B cell (primary cell): ENCODE results near the gene SSBP3. TPM values are rescaled to one million over a fixed set of nuclear protein-coding genes. Genes with fewer than 3 reads are reported as not detected.

Source experiments
- ATAC-seq: fragments of 200-7000 bp; cut with Tn5 transposase; one replicate; pipeline ENCODE4 v1.10.0; 2021; ENCODE audit warnings: low read depth, mild to moderate bottlenecking, moderate number of reproducible peaks, moderate library complexity
- CTCF ChIA-PET: fragments of 350-600 bp; sonication (Branson Sonifier 250); formaldehyde crosslinking; loops from one replicate; lab custom pipeline; 2021; ENCODE audit warnings: antibody characterized with exemption, inconsistent platforms; lab: Charles Lee
- POLR2A ChIA-PET: fragments of 350-600 bp; sonication (Branson Sonifier 250); formaldehyde crosslinking; loops from one replicate; lab custom pipeline; 2021; ENCODE audit warnings: antibody characterized with exemption; lab: Charles Lee
- DNase-seq: peaks from one replicate; pipeline ENCODE4 v3.0.0; 2013
- H2AFZ ChIP-seq: 2 replicates; pipeline ENCODE4 v1.6.1; 2012; ENCODE audit warnings: mild to moderate bottlenecking, low read depth, low read length; ENCODE audit not compliant: insufficient read depth, poor library complexity, severe bottlenecking
- H3K27ac ChIP-seq, 2 donors: 1 replicate in 1 of 2; 2 replicates in 1 of 2; pipeline ENCODE4 v1.5.1; 2012 to 2013; ENCODE audit warnings: low read length in 2 of 2, mild to moderate bottlenecking in 2 of 2, moderate library complexity in 1 of 2
- H3K27me3 ChIP-seq, 4 experiments: fragments of 200-600 bp in 1 of 4; sonication (generic) in 1 of 4; replicated peaks in 1 of 4; 1 replicate in 2 of 4; 2 replicates in 2 of 4; pipeline versions ENCODE4 v1.6.1 to v1.7.0; 2013 to 2016; ENCODE audit warnings: low read length in 3 of 4, mild to moderate bottlenecking in 2 of 4, mixed read lengths in 1 of 4, moderate library complexity in 1 of 4; ENCODE audit not compliant: insufficient read depth in 4 of 4, control insufficient read depth in 3 of 4; ENCODE audit errors: control extremely low read depth in 1 of 4
- H3K36me3 ChIP-seq, 2 experiments: replicated peaks in 1 of 2; 1 replicate in 1 of 2; 2 replicates in 1 of 2; pipeline versions ENCODE4 v1.6.1 to v1.7.1; 2013; ENCODE audit warnings: low read length in 1 of 2; ENCODE audit not compliant: insufficient read depth in 2 of 2, control insufficient read depth in 1 of 2; ENCODE audit errors: control extremely low read depth in 1 of 2, extremely low read depth in 1 of 2
- H3K4me1 ChIP-seq, 2 donors: fragments of 200-600 bp in 1 of 2; sonication (generic) in 1 of 2; 1 replicate in 1 of 2; 2 replicates in 1 of 2; pipeline versions ENCODE4 v1.5.1 to v1.6.1; 2013 to 2017; ENCODE audit warnings: low read length in 2 of 2; ENCODE audit not compliant: control insufficient read depth in 2 of 2, insufficient read depth in 2 of 2
- H3K4me2 ChIP-seq: replicated peaks from 2 replicates; pipeline ENCODE3; 2012; ENCODE audit warnings: mild to moderate bottlenecking, low read depth, low read length; ENCODE audit not compliant: poor library complexity, severe bottlenecking
- H3K4me3 ChIP-seq, 5 experiments: fragments of 200-600 bp in 1 of 5; sonication (generic) in 1 of 5; 1 replicate in 3 of 5; 2 replicates in 2 of 5; pipeline versions ENCODE4 v1.5.1 to v1.7.0; 2011 to 2016; ENCODE audit warnings: low read length in 4 of 5, mild to moderate bottlenecking in 4 of 5, low read depth in 2 of 5, control low read depth in 1 of 5, moderate library complexity in 1 of 5; ENCODE audit not compliant: insufficient read depth in 1 of 5; ENCODE audit errors: control extremely low read depth in 1 of 5, extremely low read depth in 1 of 5
- H3K79me2 ChIP-seq: fragments of 200-600 bp; sonication (generic); one replicate; pipeline ENCODE4 v1.6.0; 2016; ENCODE audit warnings: low read length; ENCODE audit not compliant: control insufficient read depth, insufficient read depth
- H3K9ac ChIP-seq: fragments of 200-600 bp; sonication (generic); 2 replicates; pipeline ENCODE4 v1.6.1; 2017; ENCODE audit warnings: mild to moderate bottlenecking, low read length, moderate library complexity
- H3K9me3 ChIP-seq, 3 donors: one replicate each; pipeline versions ENCODE4 v1.6.1 to v1.7.1; 2013; ENCODE audit warnings: low read length in 2 of 3; ENCODE audit not compliant: control insufficient read depth in 2 of 3, insufficient read depth in 1 of 3; ENCODE audit errors: control extremely low read depth in 1 of 3
- H4K20me1 ChIP-seq: 2 replicates; pipeline ENCODE4 v1.6.0; 2012; ENCODE audit warnings: mild to moderate bottlenecking, low read length; ENCODE audit not compliant: insufficient read depth, control insufficient read depth, poor library complexity, severe bottlenecking
- H3K27ac Mint-ChIP-seq: one replicate; pipeline ENCODE4 v1.8.0; 2021; ENCODE audit warnings: mixed read lengths
- H3K27me3 Mint-ChIP-seq: one replicate; pipeline ENCODE4 v1.8.0; 2021; ENCODE audit warnings: mixed read lengths
- H3K4me1 Mint-ChIP-seq: one replicate; pipeline ENCODE4 v1.8.0; 2021; ENCODE audit warnings: mixed read lengths
- H3K4me3 Mint-ChIP-seq: one replicate; pipeline ENCODE4 v1.8.0; 2021; ENCODE audit warnings: mixed read lengths
- H3K9me3 Mint-ChIP-seq: one replicate; pipeline ENCODE4 v1.8.0; 2022; ENCODE audit warnings: mixed read lengths; ENCODE audit not compliant: insufficient read depth
- EZH2 ChIP-seq: IDR thresholded peaks from 2 replicates; pipeline ENCODE4 v1.6.1; 2012; ENCODE audit warnings: borderline replicate concordance, low read depth, mild to moderate bottlenecking, moderate library complexity, low read length; ENCODE audit not compliant: insufficient read depth, poor library complexity, severe bottlenecking
- WGBS: methylation state at CpG from one replicate; pipeline ENCODE4 v1.1.5; 2013; ENCODE audit warnings: missing lambda C conversion rate; ENCODE audit not compliant: insufficient coverage; 5-methylcytosine and 5-hydroxymethylcytosine counted together
- intact Hi-C: fragments of 100-400 bp; cut with micrococcal nuclease; formaldehyde crosslinking; loops from one replicate; pipeline ENCODE4 v1.10.0; 2022
- polyA plus RNA-seq: library from polyadenylated mRNA; depleted of rRNA; stranded (reverse); fragments of >200 nt; gene quantifications from 2 replicates; pipeline ENCODE4 v1.2.3, GENCODE V29; 2012
- total RNA-seq, 2 donors: library from RNA; stranded (reverse); fragments of 120-200 nt in 1 of 2; gene quantifications; 1 replicate in 1 of 2; 2 replicates in 1 of 2; pipeline versions ENCODE4 v1.2.3 to v1.2.4, GENCODE V29; 2013 to 2022
- TF ChIP-seq, protein P1 (sequence below): fragments of 200-600 bp; IDR thresholded peaks from one replicate; pipeline ENCODE4 v1.8.0; 2022; ENCODE audit warnings: antibody characterized with exemption, mild to moderate bottlenecking

SSBP3 gene
- total and polyA plus RNA-seq, 2 donors (not counting 1 experiment from before 2014, with no cell fraction given) = 16.9 to 30.7 TPM

DNA sequence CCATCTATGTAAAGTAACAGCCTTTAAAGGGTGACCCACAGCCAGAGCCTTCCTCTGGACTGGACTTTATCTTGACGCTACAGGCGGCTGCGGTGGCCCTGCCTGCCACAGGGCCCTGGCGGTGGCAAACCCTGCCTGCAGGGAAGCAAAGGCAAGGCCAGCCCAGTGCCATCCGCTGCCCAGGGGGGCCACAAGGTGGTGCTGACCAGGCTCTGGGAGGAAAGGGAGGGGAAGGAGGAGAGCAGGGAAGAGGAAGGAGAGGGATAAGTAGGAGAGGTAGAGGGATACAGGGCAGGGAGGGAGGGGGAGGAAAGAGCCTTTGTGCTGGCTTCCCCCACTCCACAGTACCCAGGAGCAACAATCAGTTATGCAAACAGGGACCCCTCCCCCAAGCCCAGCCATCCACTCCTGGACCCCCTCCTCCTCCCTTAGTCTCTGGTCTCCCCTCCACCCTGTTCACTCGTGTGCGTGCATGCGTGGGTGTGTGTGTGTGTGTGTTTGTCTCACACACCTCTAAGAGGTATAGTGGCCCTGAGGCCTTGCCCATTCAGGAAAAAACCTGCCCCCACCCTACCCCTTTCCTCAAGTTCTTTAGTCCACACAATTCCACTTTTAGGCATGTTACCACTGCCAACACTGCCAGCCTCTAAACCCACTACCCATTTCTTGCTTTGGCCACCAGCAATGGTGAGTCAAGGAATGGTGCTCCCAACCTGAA is 30.3 kb downstream of the SSBP3 start:
- ATAC-seq (no peak), DNase-seq (no peak)
- ChIA-PET CTCF (interaction anchor here (1.0 to 1.3 kb wide), 2 partner anchors 18 to 30 kb away, joined by 4 read pairs; partner anchors contain the start of gene SSBP3), POLR2A (no interaction called here)
- peak overlapping the region; percentile 31 for H3K4me2 ChIP-seq
- H3K4me3 Mint-ChIP-seq = peak overlapping the region; percentile 49
- no peaks in the 10 kb centered on the region for H3K9me3 ChIP-seq
- H3K4me3 ChIP-seq = no peak overlapping the region
- no peaks in the 10 kb centered on the region for H3K9me3 Mint-ChIP-seq
- no peak for TF ChIP-seq EZH2
- TF ChIP-seq, protein P1, sequence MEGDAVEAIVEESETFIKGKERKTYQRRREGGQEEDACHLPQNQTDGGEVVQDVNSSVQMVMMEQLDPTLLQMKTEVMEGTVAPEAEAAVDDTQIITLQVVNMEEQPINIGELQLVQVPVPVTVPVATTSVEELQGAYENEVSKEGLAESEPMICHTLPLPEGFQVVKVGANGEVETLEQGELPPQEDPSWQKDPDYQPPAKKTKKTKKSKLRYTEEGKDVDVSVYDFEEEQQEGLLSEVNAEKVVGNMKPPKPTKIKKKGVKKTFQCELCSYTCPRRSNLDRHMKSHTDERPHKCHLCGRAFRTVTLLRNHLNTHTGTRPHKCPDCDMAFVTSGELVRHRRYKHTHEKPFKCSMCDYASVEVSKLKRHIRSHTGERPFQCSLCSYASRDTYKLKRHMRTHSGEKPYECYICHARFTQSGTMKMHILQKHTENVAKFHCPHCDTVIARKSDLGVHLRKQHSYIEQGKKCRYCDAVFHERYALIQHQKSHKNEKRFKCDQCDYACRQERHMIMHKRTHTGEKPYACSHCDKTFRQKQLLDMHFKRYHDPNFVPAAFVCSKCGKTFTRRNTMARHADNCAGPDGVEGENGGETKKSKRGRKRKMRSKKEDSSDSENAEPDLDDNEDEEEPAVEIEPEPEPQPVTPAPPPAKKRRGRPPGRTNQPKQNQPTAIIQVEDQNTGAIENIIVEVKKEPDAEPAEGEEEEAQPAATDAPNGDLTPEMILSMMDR = no peak
- no peaks in the 10 kb centered on the region for H4K20me1 ChIP-seq
- intact Hi-C loops = loop anchor here (10.0 kb wide), 1 partner anchor 61 kb away; no protein-coding TSS in a partner anchor
- WGBS = 92% methylated on average over 5 of the region's 8 CpGs
- H3K9ac ChIP-seq = no peak overlapping the region
- H3K4me1 Mint-ChIP-seq = peaks cover 62% of the 10 kb centered on the region
- H3K27me3 ChIP-seq = no peaks in the 10 kb centered on the region
- no peaks in the 10 kb centered on the region for H3K27me3 Mint-ChIP-seq
- peaks cover 9 to 62% of the 10 kb centered on the region in 2 donors for H3K4me1 ChIP-seq
- peak overlapping the region; percentile 33 to 48 for H3K27ac ChIP-seq
- no peak overlapping the region for H2AFZ ChIP-seq
- peak overlapping the region; percentile 82 for H3K27ac Mint-ChIP-seq
- H3K79me2 ChIP-seq = peaks cover 46% of the 10 kb centered on the region
- no peaks in the 10 kb centered on the region for H3K36me3 ChIP-seq

DNA sequence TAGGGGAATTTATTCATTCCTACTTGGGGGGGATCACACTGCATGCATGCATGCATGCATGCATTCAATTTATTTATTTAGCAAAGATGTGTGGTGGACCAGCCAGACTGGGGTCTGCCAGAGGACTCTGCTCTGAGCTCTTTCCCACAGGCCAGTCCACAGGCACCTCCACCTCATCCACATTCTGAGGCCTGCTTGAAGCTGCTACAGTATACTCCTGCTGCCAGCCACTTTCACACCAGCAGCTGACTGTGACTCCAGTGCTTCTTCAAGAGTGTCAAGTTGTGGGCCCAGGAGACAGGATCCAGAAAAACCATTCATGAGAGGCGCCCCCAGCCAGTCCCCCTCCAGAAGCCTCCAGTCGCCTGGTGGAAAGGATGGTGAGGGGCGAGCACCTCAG is 30.9 kb downstream of the SSBP3 start:
- Mint-ChIP-seq H3K4me3 (peak overlapping the region; percentile 4), H3K27me3 (no peaks in the 10 kb centered on the region), H3K27ac (no peak overlapping the region), H3K4me1 (peaks cover 62% of the 10 kb centered on the region), H3K9me3 (no peaks in the 10 kb centered on the region)
- no peak for TF ChIP-seq EZH2
- TF ChIP-seq, protein P1 = no peak
- Histone ChIP-seq H3K27ac (no peak overlapping the region), H3K36me3 (no peaks in the 10 kb centered on the region), H4K20me1 (no peaks in the 10 kb centered on the region), H3K4me2 (no peak overlapping the region), H2AFZ (no peak overlapping the region), H3K27me3 (no peaks in the 10 kb centered on the region), H3K4me3 (no peak overlapping the region), H3K79me2 (peaks cover 41% of the 10 kb centered on the region), H3K9me3 (no peaks in the 10 kb centered on the region), H3K9ac (no peak overlapping the region), H3K4me1 (peaks cover 9 to 62% of the 10 kb centered on the region in 2 donors)
- CTCF ChIA-PET = no interaction called here
- ATAC-seq = no peak
- intact Hi-C loops = loop anchor here (10.0 kb wide), 1 partner anchor 60 kb away; no protein-coding TSS in a partner anchor
- POLR2A ChIA-PET = interaction anchor here (0.6 kb wide), 1 partner anchor 9 kb away, joined by 5 read pairs; no protein-coding TSS in a partner anchor
- DNase-seq = no peak
- no CpG with 5 or more reads among the region's 3 CpGs for WGBS
